ENCODE data around the gene OLFM3.

Gene OLFM3

GRCh38 chr1:101769520-101769919 lies 227.2 kb downstream of the OLFM3 start (continued):
- TF ChIP-seq CREB5 (CRISPR knock-in tag; IDR thresholded peaks at IDR 0.05; ENCODE audit: low read depth): no peak
- no peak for TF ChIP-seq ZC3H10 (CRISPR knock-in tag; IDR thresholded peaks at IDR 0.05)
- no peak for TF ChIP-seq ZNF8 (CRISPR knock-in tag; IDR thresholded peaks at IDR 0.05)
- TF ChIP-seq BACH2 (CRISPR knock-in tag; IDR thresholded peaks at IDR 0.05; ENCODE audit: borderline replicate concordance): no peak

GRCh38 chr1:101757985-101758384 lies 238.7 kb downstream of the OLFM3 start:
- TF ChIP-seq OSR1 (CRISPR knock-in tag; IDR thresholded peaks at IDR 0.05): no peak
- TF ChIP-seq ZNF70 (CRISPR knock-in tag; IDR thresholded peaks at IDR 0.05): no peak
- TF ChIP-seq TCF4 (CRISPR knock-in tag; IDR thresholded peaks at IDR 0.05; ENCODE audit: borderline replicate concordance): no peak
- TF ChIP-seq SNAI2 (CRISPR knock-in tag; IDR thresholded peaks at IDR 0.05): no peak
- no peak for TF ChIP-seq ZNF8 (CRISPR knock-in tag; IDR thresholded peaks at IDR 0.05)
- TF ChIP-seq CREB5 (CRISPR knock-in tag; IDR thresholded peaks at IDR 0.05; ENCODE audit: low read depth): no peak
- TF ChIP-seq RARB (CRISPR knock-in tag; IDR thresholded peaks at IDR 0.05): no peak
- TF ChIP-seq ESRRG (CRISPR knock-in tag; IDR thresholded peaks at IDR 0.05): no peak
- TF ChIP-seq ARNTL (CRISPR knock-in tag; IDR thresholded peaks at IDR 0.05; ENCODE audit: borderline replicate concordance, low read depth): no peak
- no peak for TF ChIP-seq ISL1 (CRISPR knock-in tag; IDR thresholded peaks at IDR 0.05)
- no peak for TF ChIP-seq ZNF565 (CRISPR knock-in tag; conservative IDR thresholded peaks at IDR 0.05; ENCODE audit: low read depth)
- no peak for TF ChIP-seq CSDC2 (CRISPR knock-in tag; IDR thresholded peaks at IDR 0.05)
- no peak for TF ChIP-seq GLIS3 (CRISPR knock-in tag; IDR thresholded peaks at IDR 0.05)
- no peak for TF ChIP-seq ZFP3 (CRISPR knock-in tag; IDR thresholded peaks at IDR 0.05)
- no peak for TF ChIP-seq BACH2 (CRISPR knock-in tag; IDR thresholded peaks at IDR 0.05; ENCODE audit: borderline replicate concordance)

GRCh38 chr1:101756411-101756810 lies 240.3 kb downstream of the OLFM3 start:
- no peak for ATAC-seq
- no peak for TF ChIP-seq PATZ1 (CRISPR knock-in tag; IDR thresholded peaks at IDR 0.05; ENCODE audit: borderline replicate concordance)

More at GRCh38 chr1:101757985-101758384, 238.7 kb downstream of the OLFM3 start:
- ATAC-seq: no peak

Data from SK-N-SH treated with all-trans-retinoic acid at 6 μM for 48 hours (cell line).